Astrocyte of the spinal cord (primary cell): Measurements from ENCODE around the gene CD82.

Source experiments
- DNase-seq: peaks from one replicate; pipeline ENCODE4 v3.0.0; 2011; ENCODE audit warnings: low read depth, low spot score
- H3K4me3 ChIP-seq: 2 replicates; pipeline ENCODE4 v1.5.1; 2011; ENCODE audit warnings: low read depth, mild to moderate bottlenecking, low read length, moderate library complexity
- CTCF ChIP-seq: IDR thresholded peaks from 2 replicates; pipeline ENCODE4 v1.5.1; 2012; ENCODE audit warnings: low read depth, mild to moderate bottlenecking, low read length, inconsistent platforms
- in situ Hi-C: cut with HindIII; loops from 2 replicates; pipeline ENCODE4 v1.10.0; 2017; ENCODE audit warnings: low sequenced_read_pairs

Gene CD82

GRCh38 chr11:44605068-44605708, 39.7 kb downstream of the CD82 start:
- in situ Hi-C loops = no loop called here
- no peak overlapping the region for H3K4me3 ChIP-seq
- no peak for DNase-seq
- TF ChIP-seq CTCF = no peak

GRCh38 chr11:44605965-44606364, 40.5 kb downstream of the CD82 start:
- in situ Hi-C loops = no loop called here
- no peak for TF ChIP-seq CTCF
- H3K4me3 ChIP-seq = no peak overlapping the region
- DNase-seq = no peak

- in situ Hi-C loops = no loop called here
- no peak overlapping the region for H3K4me3 ChIP-seq
- DNase-seq = no peak
- no peak for TF ChIP-seq CTCF
These were observed 41.0 kb downstream of the CD82 start for GRCh38 chr11:44606472-44606871.

- DNase-seq = peak; percentile 18
- no peak overlapping the region for H3K4me3 ChIP-seq
- in situ Hi-C loops = no loop called here
- no peak for TF ChIP-seq CTCF
These were observed 42.0 kb downstream of the CD82 start for GRCh38 chr11:44607319-44607962.

GRCh38 chr11:44607987-44608386, 42.5 kb downstream of the CD82 start:
- in situ Hi-C loops = no loop called here
- DNase-seq = peak; percentile 36
- no peak overlapping the region for H3K4me3 ChIP-seq
- TF ChIP-seq CTCF = no peak

GRCh38 chr11:44608651-44608990, 43.2 kb downstream of the CD82 start:
- no peak overlapping the region for H3K4me3 ChIP-seq
- no peak for TF ChIP-seq CTCF
- in situ Hi-C loops = no loop called here
- DNase-seq = no peak
